NK-92 treated with Interleukin-12 subunit alpha and Interleukin-12 subunit beta, amount 100 ng/mL, for 24 hours (cell line): ENCODE results near the gene IQSEC3.
"Not testable (repeated sequence)": the region's sequence is repeated elsewhere in the genome, so short reads cannot be mapped to it uniquely, and the experiment has no call there.

Experiments
- DNase-seq: peaks from one replicate; lab custom pipeline; 2025; lab: John Stamatoyannopoulos, UW

IQSEC3 gene

GRCh38 chr12:177980-178828, 111.6 kb downstream of the IQSEC3 start:
- DNase-seq = no peak

- no peak for DNase-seq
These were observed 112.2 kb downstream of the IQSEC3 start for GRCh38 chr12:178829-179109.

- no peak for DNase-seq
These were observed 112.7 kb downstream of the IQSEC3 start for GRCh38 chr12:179131-179884.

- DNase-seq = no peak
These were observed 113.3 kb downstream of the IQSEC3 start for GRCh38 chr12:179885-180284.

GRCh38 chr12:180445-180844, 113.9 kb downstream of the IQSEC3 start:
- peak; percentile 16 for DNase-seq

- no peak for DNase-seq
These were observed 115.4 kb downstream of the IQSEC3 start for GRCh38 chr12:181921-182320.

GRCh38 chr12:182381-182892, 115.9 kb downstream of the IQSEC3 start:
- DNase-seq = no peak

GRCh38 chr12:184811-185575, 118.4 kb downstream of the IQSEC3 start:
- DNase-seq = no peak

- DNase-seq = no peak
These were observed 119.0 kb downstream of the IQSEC3 start for GRCh38 chr12:185576-185955.

GRCh38 chr12:186006-186625, 119.5 kb downstream of the IQSEC3 start:
- DNase-seq = no peak

GRCh38 chr12:187986-188909, 121.7 kb downstream of the IQSEC3 start:
- DNase-seq = not testable (repeated sequence)

- no peak for DNase-seq
These were observed 122.5 kb downstream of the IQSEC3 start for GRCh38 chr12:188910-189621.

- DNase-seq = no peak
These were observed 123.0 kb downstream of the IQSEC3 start for GRCh38 chr12:189622-189962.

- DNase-seq = no peak
These were observed 124.3 kb downstream of the IQSEC3 start for GRCh38 chr12:190881-191280.

- no peak for DNase-seq
These were observed 125.0 kb downstream of the IQSEC3 start for GRCh38 chr12:191541-191940.

GRCh38 chr12:193261-193660, 126.7 kb downstream of the IQSEC3 start:
- no peak for DNase-seq

GRCh38 chr12:194276-194675, 127.7 kb downstream of the IQSEC3 start:
- DNase-seq = no peak

GRCh38 chr12:195156-195555, 128.6 kb downstream of the IQSEC3 start:
- DNase-seq = no peak

- no peak for DNase-seq
These were observed 129.4 kb downstream of the IQSEC3 start for GRCh38 chr12:195951-196350.

- DNase-seq = no peak
These were observed 129.9 kb downstream of the IQSEC3 start for GRCh38 chr12:196436-196835.

- DNase-seq = no peak
These were observed 130.8 kb downstream of the IQSEC3 start for GRCh38 chr12:197347-197746.
